Measurements from ENCODE around the gene STAG1. TPM values are rescaled to one million over a fixed set of nuclear protein-coding genes. Genes with fewer than 3 reads are reported as not detected.

The STAG1 gene
- total and polyA plus RNA-seq, 2 experiments from 2014 or later = 9.0 to 21.9 TPM

GRCh38 chr3:136503056-136503455 lies 249.1 kb downstream of the STAG1 start (continued):
- TF ChIP-seq ETS1 (IDR thresholded peaks at IDR 0.05) = no peak
- no peak for TF ChIP-seq CTCF (conservative IDR thresholded peaks at IDR 0.05; ENCODE audit: low read depth in 2 of 2)

- peaks cover 8% of the 10 kb centered on the region; the same call in 2 of the 3 replicates for H3K36me3 Mint-ChIP-seq (ENCODE audit: low read depth)
- Histone ChIP-seq H3K4me1 (ENCODE audit: insufficient read depth) (no peaks in the 10 kb centered on the region), H2AFZ (no peak overlapping the region), H3K4me3 (no peak overlapping the region), H3K36me3 (ENCODE audit: insufficient read depth) (no peaks in the 10 kb centered on the region), H3K4me2 (no peak overlapping the region), H3K27ac (ENCODE audit: low read depth) (no peak overlapping the region), H3F3A (replicated peaks; ENCODE audit: low read depth) (no peaks in the 10 kb centered on the region), H4K20me1 (replicated peaks; ENCODE audit: insufficient read depth) (no peaks in the 10 kb centered on the region), H3K27me3 (ENCODE audit: insufficient read depth) (no peaks in the 10 kb centered on the region), H3K9me2 (ENCODE audit: insufficient read depth) (no peaks in the 10 kb centered on the region), H3K79me2 (replicated peaks; ENCODE audit: insufficient read depth) (no peaks in the 10 kb centered on the region)
- no peak for ATAC-seq
- no peaks in the 10 kb centered on the region for H3K27me3 Mint-ChIP-seq (ENCODE audit: insufficient read depth, low read depth, poor library complexity)
- H3K4me3 Mint-ChIP-seq = no peak overlapping the region
- H3K4me1 Mint-ChIP-seq = no peaks in the 10 kb centered on the region
- peaks cover under 1% of the 10 kb centered on the region; the same call in 1 of the 3 replicates for H3K9me3 Mint-ChIP-seq
- DNase-seq (ENCODE audit: low spot score) = no peak
- TF ChIP-seq ZNF462 (CRISPR knock-in tag; IDR thresholded peaks at IDR 0.05) (no peak), ZNF114 (CRISPR knock-in tag; IDR thresholded peaks at IDR 0.05) (no peak), JUNB (IDR thresholded peaks at IDR 0.05; ENCODE audit: unreplicated experiment) (no peak), POLR2AphosphoS5 (IDR thresholded peaks at IDR 0.05; ENCODE audit: low read depth) (no peak), CTCF (conservative IDR thresholded peaks at IDR 0.05; ENCODE audit: low read depth in 2 of 2) (no peak), ETS1 (IDR thresholded peaks at IDR 0.05) (no peak), EZH2phosphoT487 (IDR thresholded peaks at IDR 0.05; ENCODE audit: unreplicated experiment) (no peak)
- H3K27ac Mint-ChIP-seq = no peak overlapping the region
Measured at GRCh38 chr3:136498919-136499447, 253.2 kb downstream of the STAG1 start.
